WTC11 (cell line): ENCODE measurements around the gene SLC27A2. TPM values are rescaled to one million over a fixed set of nuclear protein-coding genes. Genes with fewer than 3 reads are reported as not detected.

ENCODE experiments used
- ATAC-seq: fragments of 200-7000 bp; cut with Tn5 transposase; 2 replicates; pipeline ENCODE4 v1.10.0; 2021; ENCODE audit warnings: mild to moderate bottlenecking, moderate library complexity
- CTCF ChIA-PET: fragments of 300-600 bp; sonication (Branson Sonifier 250); formaldehyde crosslinking; loops from one replicate; lab custom pipeline; 2021; ENCODE audit warnings: antibody characterized with exemption; lab: Charles Lee
- POLR2A ChIA-PET: fragments of 350-600 bp; sonication (Branson Sonifier 250); formaldehyde crosslinking; loops from one replicate; lab custom pipeline; 2021; ENCODE audit warnings: antibody characterized with exemption; lab: Charles Lee
- DNase-seq: peaks from one replicate; pipeline ENCODE4 v3.0.0; 2021; ENCODE audit warnings: low spot score
- H3K27ac Mint-ChIP-seq: 2 replicates; pipeline ENCODE4 v1.8.0; 2021; ENCODE audit warnings: mixed read lengths
- H3K27me3 Mint-ChIP-seq: 2 replicates; pipeline ENCODE4 v1.8.0; 2021; ENCODE audit warnings: low read depth, mild to moderate bottlenecking, moderate library complexity, mixed read lengths
- H3K36me3 Mint-ChIP-seq: 2 replicates; pipeline ENCODE4 v1.8.0; 2021; ENCODE audit warnings: mixed read lengths
- H3K4me1 Mint-ChIP-seq: 2 replicates; pipeline ENCODE4 v1.8.0; 2022; ENCODE audit warnings: mixed read lengths
- H3K4me3 Mint-ChIP-seq: 2 replicates; pipeline ENCODE4 v1.8.0; 2021; ENCODE audit warnings: mild to moderate bottlenecking, moderate library complexity, mixed read lengths
- H3K9me3 Mint-ChIP-seq: 2 replicates; pipeline ENCODE4 v1.8.0; 2021; ENCODE audit warnings: mixed read lengths
- CBFB ChIP-seq: sonication (generic); formaldehyde crosslinking; IDR thresholded peaks from 2 replicates; pipeline ENCODE4 v1.8.1; 2022; ENCODE audit warnings: mild to moderate bottlenecking, low read depth, missing genetic modification reagents
- CREB1 ChIP-seq: sonication (generic); formaldehyde crosslinking; IDR thresholded peaks from 2 replicates; pipeline ENCODE4 v1.8.0; 2023; ENCODE audit warnings: mild to moderate bottlenecking, missing genetic modification reagents
- CREM ChIP-seq: sonication (generic); formaldehyde crosslinking; IDR thresholded peaks from 2 replicates; pipeline ENCODE4 v1.8.1; 2022; ENCODE audit warnings: mild to moderate bottlenecking, missing genetic modification reagents, moderate library complexity
- FOXJ3 ChIP-seq: sonication (generic); formaldehyde crosslinking; IDR thresholded peaks from 2 replicates; pipeline ENCODE4 v1.9.0; 2021; ENCODE audit warnings: missing genetic modification reagents, mild to moderate bottlenecking, borderline replicate concordance
- FOXK1 ChIP-seq: sonication (generic); formaldehyde crosslinking; IDR thresholded peaks from 2 replicates; pipeline ENCODE4 v1.8.0; 2022; ENCODE audit warnings: mild to moderate bottlenecking, moderate library complexity, missing genetic modification reagents
- FOXP1 ChIP-seq: sonication (generic); formaldehyde crosslinking; IDR thresholded peaks from 2 replicates; pipeline ENCODE4 v1.8.0; 2022; ENCODE audit warnings: missing genetic modification reagents, mild to moderate bottlenecking, moderate library complexity, borderline replicate concordance
- MXD4 ChIP-seq: fragments of 250-450 bp; sonication (Bioruptor Pico); IDR thresholded peaks from 2 replicates; pipeline ENCODE4 v1.8.0; 2021; ENCODE audit warnings: mild to moderate bottlenecking, moderate library complexity, borderline replicate concordance
- OVOL2 ChIP-seq: fragments of 250-450 bp; sonication (Bioruptor Pico); IDR thresholded peaks from 2 replicates; pipeline ENCODE4 v1.9.0; 2021; ENCODE audit warnings: mild to moderate bottlenecking, borderline replicate concordance
- PRRX2 ChIP-seq: fragments of 250-450 bp; sonication (Bioruptor Pico); IDR thresholded peaks from 2 replicates; pipeline ENCODE4 v1.8.0; 2021; ENCODE audit warnings: mild to moderate bottlenecking
- RELA ChIP-seq: sonication (generic); formaldehyde crosslinking; IDR thresholded peaks from 2 replicates; pipeline ENCODE4 v1.8.1; 2022; ENCODE audit warnings: missing genetic modification reagents, mild to moderate bottlenecking, borderline replicate concordance
- RORB ChIP-seq: fragments of 250-450 bp; sonication (Bioruptor Pico); IDR thresholded peaks from 2 replicates; pipeline ENCODE4 v1.9.0; 2021; ENCODE audit warnings: mild to moderate bottlenecking
- SMAD3 ChIP-seq: sonication (generic); formaldehyde crosslinking; IDR thresholded peaks from 2 replicates; pipeline ENCODE4 v1.8.0; 2022; ENCODE audit warnings: missing genetic modification reagents, mild to moderate bottlenecking, borderline replicate concordance
- TEAD1 ChIP-seq: sonication (generic); formaldehyde crosslinking; IDR thresholded peaks from 2 replicates; pipeline ENCODE4 v1.8.0; 2022; ENCODE audit warnings: mild to moderate bottlenecking, missing genetic modification reagents
- TEAD4 ChIP-seq: sonication (generic); formaldehyde crosslinking; IDR thresholded peaks from 2 replicates; pipeline ENCODE4 v1.8.0; 2022; ENCODE audit warnings: mild to moderate bottlenecking, missing genetic modification reagents
- TP53 ChIP-seq: sonication (generic); formaldehyde crosslinking; IDR thresholded peaks from 2 replicates; pipeline ENCODE4 v1.8.1; 2023; ENCODE audit warnings: mild to moderate bottlenecking, missing genetic modification reagents
- ZBTB21 ChIP-seq: sonication (generic); formaldehyde crosslinking; IDR thresholded peaks from 2 replicates; pipeline ENCODE4 v1.8.1; 2023; ENCODE audit warnings: mild to moderate bottlenecking, missing genetic modification reagents, borderline replicate concordance
- ZNF263 ChIP-seq: sonication (generic); formaldehyde crosslinking; IDR thresholded peaks from 2 replicates; pipeline ENCODE4 v1.8.1; 2022; ENCODE audit warnings: low read depth, mild to moderate bottlenecking, moderate library complexity, missing genetic modification reagents
- ZNF396 ChIP-seq: fragments of 250-450 bp; sonication (Bioruptor Pico); IDR thresholded peaks from 2 replicates; pipeline ENCODE4 v1.8.0; 2021; ENCODE audit warnings: mild to moderate bottlenecking, moderate library complexity, borderline replicate concordance
- total RNA-seq: library from RNA; stranded (reverse); gene quantifications from 3 replicates; pipeline ENCODE4 v1.2.3, GENCODE V29; 2021
- TF ChIP-seq, protein P1 (sequence below): sonication (generic); formaldehyde crosslinking; IDR thresholded peaks from 2 replicates; pipeline ENCODE4 v1.8.1; 2022; ENCODE audit warnings: low read depth, mild to moderate bottlenecking, moderate library complexity, missing genetic modification reagents, borderline replicate concordance
- TF ChIP-seq, protein P2 (sequence below): sonication (generic); formaldehyde crosslinking; IDR thresholded peaks from 2 replicates; pipeline ENCODE4 v1.8.0; 2022; ENCODE audit warnings: mild to moderate bottlenecking, missing genetic modification reagents
- TF ChIP-seq, protein P3 (sequence below): sonication (generic); formaldehyde crosslinking; conservative IDR thresholded peaks from 2 replicates; pipeline ENCODE4 v1.8.1; 2022; ENCODE audit warnings: mild to moderate bottlenecking, missing genetic modification reagents
- TF ChIP-seq, protein P4 (sequence below): sonication (generic); formaldehyde crosslinking; IDR thresholded peaks from 2 replicates; pipeline ENCODE4 v1.8.1; 2023; ENCODE audit warnings: mild to moderate bottlenecking, missing genetic modification reagents
- TF ChIP-seq, protein P5 (sequence below): sonication (generic); formaldehyde crosslinking; IDR thresholded peaks from 2 replicates; pipeline ENCODE4 v1.8.0; 2023; ENCODE audit warnings: missing genetic modification reagents
- TF ChIP-seq, protein P6 (sequence below): sonication (generic); formaldehyde crosslinking; IDR thresholded peaks from 2 replicates; pipeline ENCODE4 v1.8.0; 2022; ENCODE audit warnings: mild to moderate bottlenecking, missing genetic modification reagents
- TF ChIP-seq, protein P7 (sequence below): fragments of 200-600 bp; IDR thresholded peaks from 2 replicates; pipeline ENCODE4 v1.8.0; 2022; ENCODE audit warnings: antibody characterized with exemption
- TF ChIP-seq, protein P8 (sequence below): sonication (generic); formaldehyde crosslinking; IDR thresholded peaks from 2 replicates; pipeline ENCODE4 v1.8.0; 2022; ENCODE audit warnings: mild to moderate bottlenecking, missing genetic modification reagents
- TF ChIP-seq, protein P9 (sequence below): fragments of 250-450 bp; sonication (Bioruptor Pico); IDR thresholded peaks from 2 replicates; pipeline ENCODE4 v1.9.0; 2021; ENCODE audit warnings: moderate library complexity, mild to moderate bottlenecking, inconsistent platforms, borderline replicate concordance

Gene SLC27A2
- total RNA-seq, 1 experiment from 2014 or later = 3.0 TPM

DNA sequence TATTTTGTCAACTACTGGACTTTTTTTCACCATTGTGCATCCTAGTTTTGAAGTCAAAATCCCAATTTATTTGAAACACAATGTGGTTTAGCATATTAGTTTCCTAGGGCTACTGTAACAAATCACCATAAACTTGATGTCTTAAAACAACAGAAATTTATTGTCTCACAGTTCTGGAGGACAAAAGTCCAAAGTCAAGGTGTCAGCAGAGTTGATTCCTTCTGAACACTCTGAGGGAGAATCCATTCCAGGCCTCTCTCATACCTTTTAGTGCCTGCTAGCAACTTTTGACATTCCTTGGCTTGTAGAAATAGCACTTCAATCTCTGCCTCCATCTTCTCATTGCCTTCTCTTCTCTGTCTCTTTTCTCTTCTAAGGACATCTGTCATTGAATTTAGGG, 14.9 kb upstream of the SLC27A2 start:
- Mint-ChIP-seq H3K27me3 (peaks cover 2% of the 10 kb centered on the region; the same call in 1 of the 2 replicates), H3K9me3 (peaks cover 42% of the 10 kb centered on the region), H3K36me3 (peaks cover 17% of the 10 kb centered on the region), H3K27ac (no peak overlapping the region), H3K4me3 (no peak overlapping the region), H3K4me1 (peaks cover 4% of the 10 kb centered on the region; the same call in 1 of the 2 replicates)
- POLR2A ChIA-PET = no interaction called here
- CTCF ChIA-PET = interaction anchor here (0.8 kb wide), 1 partner anchor 19 kb away, joined by 3 read pairs; no protein-coding TSS in a partner anchor
- DNase-seq (no peak), ATAC-seq (no peak)
- TF ChIP-seq, protein P1, sequence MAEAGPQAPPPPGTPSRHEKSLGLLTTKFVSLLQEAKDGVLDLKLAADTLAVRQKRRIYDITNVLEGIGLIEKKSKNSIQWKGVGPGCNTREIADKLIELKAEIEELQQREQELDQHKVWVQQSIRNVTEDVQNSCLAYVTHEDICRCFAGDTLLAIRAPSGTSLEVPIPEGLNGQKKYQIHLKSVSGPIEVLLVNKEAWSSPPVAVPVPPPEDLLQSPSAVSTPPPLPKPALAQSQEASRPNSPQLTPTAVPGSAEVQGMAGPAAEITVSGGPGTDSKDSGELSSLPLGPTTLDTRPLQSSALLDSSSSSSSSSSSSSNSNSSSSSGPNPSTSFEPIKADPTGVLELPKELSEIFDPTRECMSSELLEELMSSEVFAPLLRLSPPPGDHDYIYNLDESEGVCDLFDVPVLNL (CRISPR knock-in tag) = no peak
- TF ChIP-seq TEAD4 (no peak), CREM (CRISPR knock-in tag) (no peak), CREB1 (CRISPR knock-in tag) (no peak), PRRX2 (CRISPR knock-in tag) (no peak), FOXJ3 (CRISPR knock-in tag) (no peak), TP53 (no peak), FOXP1 (CRISPR knock-in tag) (no peak), SMAD3 (no peak), ZBTB21 (no peak), OVOL2 (no peak), CBFB (CRISPR knock-in tag) (no peak), TEAD1 (no peak), ZNF263 (CRISPR knock-in tag) (no peak), RORB (CRISPR knock-in tag) (no peak), MXD4 (CRISPR knock-in tag) (no peak)
- TF ChIP-seq, protein P2, sequence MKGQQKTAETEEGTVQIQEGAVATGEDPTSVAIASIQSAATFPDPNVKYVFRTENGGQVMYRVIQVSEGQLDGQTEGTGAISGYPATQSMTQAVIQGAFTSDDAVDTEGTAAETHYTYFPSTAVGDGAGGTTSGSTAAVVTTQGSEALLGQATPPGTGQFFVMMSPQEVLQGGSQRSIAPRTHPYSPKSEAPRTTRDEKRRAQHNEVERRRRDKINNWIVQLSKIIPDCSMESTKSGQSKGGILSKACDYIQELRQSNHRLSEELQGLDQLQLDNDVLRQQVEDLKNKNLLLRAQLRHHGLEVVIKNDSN (CRISPR knock-in tag) = no peak
- TF ChIP-seq, protein P3, sequence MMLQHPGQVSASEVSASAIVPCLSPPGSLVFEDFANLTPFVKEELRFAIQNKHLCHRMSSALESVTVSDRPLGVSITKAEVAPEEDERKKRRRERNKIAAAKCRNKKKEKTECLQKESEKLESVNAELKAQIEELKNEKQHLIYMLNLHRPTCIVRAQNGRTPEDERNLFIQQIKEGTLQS (CRISPR knock-in tag) = no peak
- TF ChIP-seq, protein P4, sequence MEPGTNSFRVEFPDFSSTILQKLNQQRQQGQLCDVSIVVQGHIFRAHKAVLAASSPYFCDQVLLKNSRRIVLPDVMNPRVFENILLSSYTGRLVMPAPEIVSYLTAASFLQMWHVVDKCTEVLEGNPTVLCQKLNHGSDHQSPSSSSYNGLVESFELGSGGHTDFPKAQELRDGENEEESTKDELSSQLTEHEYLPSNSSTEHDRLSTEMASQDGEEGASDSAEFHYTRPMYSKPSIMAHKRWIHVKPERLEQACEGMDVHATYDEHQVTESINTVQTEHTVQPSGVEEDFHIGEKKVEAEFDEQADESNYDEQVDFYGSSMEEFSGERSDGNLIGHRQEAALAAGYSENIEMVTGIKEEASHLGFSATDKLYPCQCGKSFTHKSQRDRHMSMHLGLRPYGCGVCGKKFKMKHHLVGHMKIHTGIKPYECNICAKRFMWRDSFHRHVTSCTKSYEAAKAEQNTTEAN = no peak

DNA sequence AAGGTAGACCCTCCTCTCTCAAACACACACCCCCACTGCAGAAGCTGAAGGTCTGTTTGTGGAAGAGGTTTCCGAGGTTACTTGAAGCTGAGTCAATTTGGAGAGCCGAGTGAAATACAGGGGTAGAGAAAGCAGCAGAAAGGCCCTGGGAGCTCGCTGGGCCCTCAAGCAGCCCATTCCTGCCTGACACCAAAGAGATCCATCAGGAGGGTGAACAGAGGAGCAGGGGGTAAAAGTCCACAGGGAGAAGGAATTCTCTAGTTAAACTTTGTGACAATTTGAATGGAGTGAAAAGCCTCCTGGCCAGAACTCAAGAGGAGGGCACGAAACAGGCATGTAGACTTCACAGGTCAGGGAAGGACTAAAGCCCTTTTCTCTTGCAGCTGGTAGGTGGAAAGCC, 13.6 kb upstream of the SLC27A2 start:
- H3K4me3 Mint-ChIP-seq = no peak overlapping the region
- H3K27me3 Mint-ChIP-seq = peaks cover 2% of the 10 kb centered on the region; the same call in 1 of the 2 replicates
- ChIA-PET POLR2A (no interaction called here), CTCF (interaction anchor here (1.1 to 1.3 kb wide), 2 partner anchors 148 to 292 kb away, joined by 3 to 4 read pairs; no protein-coding TSS in a partner anchor)
- DNase-seq = no peak
- H3K36me3 Mint-ChIP-seq = peaks cover 20% of the 10 kb centered on the region
- ATAC-seq = no peak
- no peak overlapping the region for H3K27ac Mint-ChIP-seq
- peaks cover 34% of the 10 kb centered on the region for H3K9me3 Mint-ChIP-seq
- peaks cover 4% of the 10 kb centered on the region; the same call in 1 of the 2 replicates for H3K4me1 Mint-ChIP-seq
- TF ChIP-seq, protein P5, sequence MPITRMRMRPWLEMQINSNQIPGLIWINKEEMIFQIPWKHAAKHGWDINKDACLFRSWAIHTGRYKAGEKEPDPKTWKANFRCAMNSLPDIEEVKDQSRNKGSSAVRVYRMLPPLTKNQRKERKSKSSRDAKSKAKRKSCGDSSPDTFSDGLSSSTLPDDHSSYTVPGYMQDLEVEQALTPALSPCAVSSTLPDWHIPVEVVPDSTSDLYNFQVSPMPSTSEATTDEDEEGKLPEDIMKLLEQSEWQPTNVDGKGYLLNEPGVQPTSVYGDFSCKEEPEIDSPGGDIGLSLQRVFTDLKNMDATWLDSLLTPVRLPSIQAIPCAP = no peak
- TF ChIP-seq, protein P6, sequence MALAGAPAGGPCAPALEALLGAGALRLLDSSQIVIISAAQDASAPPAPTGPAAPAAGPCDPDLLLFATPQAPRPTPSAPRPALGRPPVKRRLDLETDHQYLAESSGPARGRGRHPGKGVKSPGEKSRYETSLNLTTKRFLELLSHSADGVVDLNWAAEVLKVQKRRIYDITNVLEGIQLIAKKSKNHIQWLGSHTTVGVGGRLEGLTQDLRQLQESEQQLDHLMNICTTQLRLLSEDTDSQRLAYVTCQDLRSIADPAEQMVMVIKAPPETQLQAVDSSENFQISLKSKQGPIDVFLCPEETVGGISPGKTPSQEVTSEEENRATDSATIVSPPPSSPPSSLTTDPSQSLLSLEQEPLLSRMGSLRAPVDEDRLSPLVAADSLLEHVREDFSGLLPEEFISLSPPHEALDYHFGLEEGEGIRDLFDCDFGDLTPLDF = no peak
- TF ChIP-seq CREM (CRISPR knock-in tag) (no peak), RELA (no peak), FOXK1 (CRISPR knock-in tag) (no peak), ZNF396 (no peak)
- TF ChIP-seq, protein P7, sequence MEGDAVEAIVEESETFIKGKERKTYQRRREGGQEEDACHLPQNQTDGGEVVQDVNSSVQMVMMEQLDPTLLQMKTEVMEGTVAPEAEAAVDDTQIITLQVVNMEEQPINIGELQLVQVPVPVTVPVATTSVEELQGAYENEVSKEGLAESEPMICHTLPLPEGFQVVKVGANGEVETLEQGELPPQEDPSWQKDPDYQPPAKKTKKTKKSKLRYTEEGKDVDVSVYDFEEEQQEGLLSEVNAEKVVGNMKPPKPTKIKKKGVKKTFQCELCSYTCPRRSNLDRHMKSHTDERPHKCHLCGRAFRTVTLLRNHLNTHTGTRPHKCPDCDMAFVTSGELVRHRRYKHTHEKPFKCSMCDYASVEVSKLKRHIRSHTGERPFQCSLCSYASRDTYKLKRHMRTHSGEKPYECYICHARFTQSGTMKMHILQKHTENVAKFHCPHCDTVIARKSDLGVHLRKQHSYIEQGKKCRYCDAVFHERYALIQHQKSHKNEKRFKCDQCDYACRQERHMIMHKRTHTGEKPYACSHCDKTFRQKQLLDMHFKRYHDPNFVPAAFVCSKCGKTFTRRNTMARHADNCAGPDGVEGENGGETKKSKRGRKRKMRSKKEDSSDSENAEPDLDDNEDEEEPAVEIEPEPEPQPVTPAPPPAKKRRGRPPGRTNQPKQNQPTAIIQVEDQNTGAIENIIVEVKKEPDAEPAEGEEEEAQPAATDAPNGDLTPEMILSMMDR = no peak
- TF ChIP-seq, protein P8, sequence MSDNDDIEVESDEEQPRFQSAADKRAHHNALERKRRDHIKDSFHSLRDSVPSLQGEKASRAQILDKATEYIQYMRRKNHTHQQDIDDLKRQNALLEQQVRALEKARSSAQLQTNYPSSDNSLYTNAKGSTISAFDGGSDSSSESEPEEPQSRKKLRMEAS (CRISPR knock-in tag) = no peak
- TF ChIP-seq, protein P9, sequence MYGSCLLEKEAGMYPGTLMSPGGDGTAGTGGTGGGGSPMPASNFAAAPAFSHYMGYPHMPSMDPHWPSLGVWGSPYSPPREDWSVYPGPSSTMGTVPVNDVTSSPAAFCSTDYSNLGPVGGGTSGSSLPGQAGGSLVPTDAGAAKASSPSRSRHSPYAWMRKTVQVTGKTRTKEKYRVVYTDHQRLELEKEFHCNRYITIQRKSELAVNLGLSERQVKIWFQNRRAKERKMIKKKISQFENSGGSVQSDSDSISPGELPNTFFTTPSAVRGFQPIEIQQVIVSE = no peak
